ENCODE measurements around the gene TRMT2A.

TRMT2A gene

GRCh38 chr22:20064140-20064480, 52.9 kb downstream of the TRMT2A start:
- no peak overlapping the region for H3K4me3 ChIP-seq (ENCODE audit: low read depth, low read length)
- TF ChIP-seq CTCF (IDR thresholded peaks at IDR 0.05; ENCODE audit: low read depth, low read length, missing control alignments) = no peak
- no peak for DNase-seq (ENCODE audit: low read depth)

- H3K4me3 ChIP-seq (ENCODE audit: low read depth, low read length) = no peak overlapping the region
- DNase-seq (ENCODE audit: low read depth) = no peak
- no peak for TF ChIP-seq CTCF (IDR thresholded peaks at IDR 0.05; ENCODE audit: low read depth, low read length, missing control alignments)
Observed at GRCh38 chr22:20063271-20064139, 53.5 kb downstream of the TRMT2A start.

- no peak for DNase-seq (ENCODE audit: low read depth)
- H3K4me3 ChIP-seq (ENCODE audit: low read depth, low read length) = no peak overlapping the region
- no peak for TF ChIP-seq CTCF (IDR thresholded peaks at IDR 0.05; ENCODE audit: low read depth, low read length, missing control alignments)
Observed at GRCh38 chr22:20062766-20063083, 54.3 kb downstream of the TRMT2A start.

- no peak for TF ChIP-seq CTCF (IDR thresholded peaks at IDR 0.05; ENCODE audit: low read depth, low read length, missing control alignments)
- no peak overlapping the region for H3K4me3 ChIP-seq (ENCODE audit: low read depth, low read length)
- no peak for DNase-seq (ENCODE audit: low read depth)
Observed at GRCh38 chr22:20062043-20062765, 54.8 kb downstream of the TRMT2A start.

Data from GM12864 (cell line).